DMS 273 treated with DMSO at 0.1 percent for 48 hours (cell line): Measurements from ENCODE around the gene NFATC2.

Experiments
- DNase-seq: peaks from one replicate; lab custom pipeline; 2025; lab: John Stamatoyannopoulos, UW

NFATC2 gene

GRCh38 chr20:51542571-51543421 is at the start of gene NFATC2:
Gene NFATC2, minus strand, starts transcription at chr20:51542719. Its CDS starts 220 bp downstream, at chr20:51542499.
- DNase-seq, result no peak

- no peak for DNase-seq
Observed at GRCh38 chr20:51591871-51592270, 49.4 kb upstream of the NFATC2 start.

- no peak for DNase-seq
Observed at GRCh38 chr20:51588762-51589161, 46.2 kb upstream of the NFATC2 start.

- no peak for DNase-seq
Observed at GRCh38 chr20:51587145-51587544, 44.6 kb upstream of the NFATC2 start.

GRCh38 chr20:51586005-51586440 is 43.5 kb upstream of the NFATC2 start:
- DNase-seq, result no peak

GRCh38 chr20:51585148-51585547 is 42.6 kb upstream of the NFATC2 start:
- no peak for DNase-seq

- DNase-seq, result no peak
Observed at GRCh38 chr20:51584737-51585136, 42.2 kb upstream of the NFATC2 start.

- DNase-seq, result no peak
Observed at GRCh38 chr20:51584116-51584515, 41.6 kb upstream of the NFATC2 start.

GRCh38 chr20:51583499-51583898 is 41.0 kb upstream of the NFATC2 start:
- DNase-seq, result no peak

- DNase-seq, result no peak
Observed at GRCh38 chr20:51583073-51583472, 40.6 kb upstream of the NFATC2 start.

GRCh38 chr20:51581571-51581970 is 39.1 kb upstream of the NFATC2 start:
- no peak for DNase-seq

- DNase-seq, result no peak
Observed at GRCh38 chr20:51579137-51579536, 36.6 kb upstream of the NFATC2 start.

- DNase-seq, result no peak
Observed at GRCh38 chr20:51578145-51578459, 35.6 kb upstream of the NFATC2 start.

- DNase-seq, result no peak
Observed at GRCh38 chr20:51577432-51578144, 35.1 kb upstream of the NFATC2 start.

- DNase-seq, result no peak
Observed at GRCh38 chr20:51575486-51575885, 33.0 kb upstream of the NFATC2 start.

- no peak for DNase-seq
Observed at GRCh38 chr20:51574248-51575033, 31.9 kb upstream of the NFATC2 start.

- DNase-seq, result no peak
Observed at GRCh38 chr20:51573576-51574243, 31.2 kb upstream of the NFATC2 start.

GRCh38 chr20:51571460-51571794 is 28.9 kb upstream of the NFATC2 start:
- no peak for DNase-seq

GRCh38 chr20:51570739-51571459 is 28.4 kb upstream of the NFATC2 start:
- no peak for DNase-seq

GRCh38 chr20:51569815-51570738 is 27.6 kb upstream of the NFATC2 start:
- DNase-seq, result no peak
